NCI-H1417 (cell line): ENCODE data around the gene HIP1R.
"Not testable (repeated sequence)": the region's sequence is repeated elsewhere in the genome, so short reads cannot be mapped to it uniquely, and the experiment has no call there.

ENCODE experiments used
- DNase-seq, 3 experiments: peaks; one replicate each; lab custom pipeline; 2025; lab: John Stamatoyannopoulos, UW

Gene HIP1R, protein sequence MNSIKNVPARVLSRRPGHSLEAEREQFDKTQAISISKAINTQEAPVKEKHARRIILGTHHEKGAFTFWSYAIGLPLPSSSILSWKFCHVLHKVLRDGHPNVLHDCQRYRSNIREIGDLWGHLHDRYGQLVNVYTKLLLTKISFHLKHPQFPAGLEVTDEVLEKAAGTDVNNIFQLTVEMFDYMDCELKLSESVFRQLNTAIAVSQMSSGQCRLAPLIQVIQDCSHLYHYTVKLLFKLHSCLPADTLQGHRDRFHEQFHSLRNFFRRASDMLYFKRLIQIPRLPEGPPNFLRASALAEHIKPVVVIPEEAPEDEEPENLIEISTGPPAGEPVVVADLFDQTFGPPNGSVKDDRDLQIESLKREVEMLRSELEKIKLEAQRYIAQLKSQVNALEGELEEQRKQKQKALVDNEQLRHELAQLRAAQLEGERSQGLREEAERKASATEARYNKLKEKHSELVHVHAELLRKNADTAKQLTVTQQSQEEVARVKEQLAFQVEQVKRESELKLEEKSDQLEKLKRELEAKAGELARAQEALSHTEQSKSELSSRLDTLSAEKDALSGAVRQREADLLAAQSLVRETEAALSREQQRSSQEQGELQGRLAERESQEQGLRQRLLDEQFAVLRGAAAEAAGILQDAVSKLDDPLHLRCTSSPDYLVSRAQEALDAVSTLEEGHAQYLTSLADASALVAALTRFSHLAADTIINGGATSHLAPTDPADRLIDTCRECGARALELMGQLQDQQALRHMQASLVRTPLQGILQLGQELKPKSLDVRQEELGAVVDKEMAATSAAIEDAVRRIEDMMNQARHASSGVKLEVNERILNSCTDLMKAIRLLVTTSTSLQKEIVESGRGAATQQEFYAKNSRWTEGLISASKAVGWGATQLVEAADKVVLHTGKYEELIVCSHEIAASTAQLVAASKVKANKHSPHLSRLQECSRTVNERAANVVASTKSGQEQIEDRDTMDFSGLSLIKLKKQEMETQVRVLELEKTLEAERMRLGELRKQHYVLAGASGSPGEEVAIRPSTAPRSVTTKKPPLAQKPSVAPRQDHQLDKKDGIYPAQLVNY

DNA sequence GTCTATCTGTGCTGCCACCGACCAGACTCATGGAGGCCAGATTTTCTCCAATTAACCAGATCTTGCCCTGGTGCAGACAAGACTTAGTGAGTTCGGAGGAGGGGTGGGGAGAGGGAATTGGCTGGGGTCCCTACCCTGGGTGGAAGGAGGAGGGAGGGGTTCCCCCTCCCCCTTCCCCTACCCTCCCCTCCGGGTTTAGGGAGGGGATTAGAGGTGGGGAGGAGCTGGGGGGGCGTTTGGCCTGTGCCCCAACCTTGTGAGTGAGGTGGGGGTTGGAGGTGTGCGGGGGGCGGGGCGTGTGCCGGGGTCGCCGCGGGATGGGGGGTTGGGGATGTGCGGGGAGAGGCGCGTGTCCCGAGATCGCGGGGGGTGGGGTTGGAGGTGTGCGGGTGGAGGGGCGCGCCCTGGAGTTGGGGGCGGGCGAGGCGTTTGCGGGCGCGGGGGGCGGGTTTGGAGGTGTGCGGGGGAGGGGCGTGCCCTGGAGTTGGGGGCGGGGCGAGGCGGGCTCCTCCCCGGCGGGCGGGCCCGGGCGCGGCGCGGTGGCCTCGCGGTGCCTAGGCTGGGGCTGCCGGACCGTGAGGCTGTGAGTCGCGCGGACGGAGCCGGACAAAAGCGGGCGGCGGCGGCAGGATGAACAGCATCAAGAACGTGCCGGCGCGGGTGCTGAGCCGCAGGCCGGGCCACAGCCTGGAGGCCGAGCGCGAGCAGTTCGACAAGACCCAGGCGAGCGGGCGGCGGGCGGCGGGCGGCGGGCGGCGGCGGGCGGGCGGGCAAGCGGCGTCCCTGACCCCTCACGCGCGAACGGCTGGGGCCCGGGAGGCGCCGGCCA, at the start of gene HIP1R:
HIP1R (plus strand) TSS at position 537 of the 829 bp plus-strand sequence; CDS start at position 631, 94 bp downstream.
- DNase-seq = peak; percentile 50 to 75 (median 65)

DNA sequence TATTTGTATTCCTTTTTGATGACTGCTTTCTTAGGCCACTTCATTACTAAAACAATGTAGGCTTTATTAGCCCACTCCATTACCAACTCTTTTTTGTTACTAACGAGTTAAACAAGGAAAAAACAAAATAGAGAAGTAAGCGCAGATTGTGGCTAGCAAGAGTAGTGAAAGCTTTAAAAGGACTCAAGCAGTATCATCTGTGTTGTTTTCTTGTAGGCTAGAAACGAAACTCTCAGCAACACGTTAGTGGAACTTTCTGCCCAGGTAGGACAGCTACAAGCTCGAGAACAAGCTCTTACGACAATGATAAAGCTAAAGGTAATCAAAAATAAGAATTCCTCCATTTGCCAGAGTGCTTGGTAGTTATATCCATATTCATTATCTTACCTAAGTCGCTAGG, 49.8 kb upstream of the HIP1R start:
- DNase-seq = no peak

DNA sequence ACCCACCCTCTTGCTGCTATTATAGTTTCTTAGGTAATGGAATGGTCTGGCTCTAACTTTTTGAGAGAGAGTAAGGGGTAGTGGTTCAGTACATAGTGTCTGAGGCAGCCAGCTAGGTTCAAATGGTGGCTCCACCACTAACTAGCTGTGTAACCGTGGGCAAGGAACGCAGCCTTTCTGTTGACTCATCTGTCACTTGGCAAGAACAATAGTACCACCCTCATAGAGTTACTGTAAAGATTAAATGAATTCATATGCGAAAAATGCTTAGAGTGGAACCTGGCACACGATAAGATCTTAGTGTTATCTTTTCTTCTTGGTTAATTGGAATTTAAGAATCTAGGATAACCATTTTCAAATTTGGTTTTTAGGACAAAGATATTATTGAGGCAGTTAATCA, 46.9 kb upstream of the HIP1R start:
- DNase-seq = no peak

DNA sequence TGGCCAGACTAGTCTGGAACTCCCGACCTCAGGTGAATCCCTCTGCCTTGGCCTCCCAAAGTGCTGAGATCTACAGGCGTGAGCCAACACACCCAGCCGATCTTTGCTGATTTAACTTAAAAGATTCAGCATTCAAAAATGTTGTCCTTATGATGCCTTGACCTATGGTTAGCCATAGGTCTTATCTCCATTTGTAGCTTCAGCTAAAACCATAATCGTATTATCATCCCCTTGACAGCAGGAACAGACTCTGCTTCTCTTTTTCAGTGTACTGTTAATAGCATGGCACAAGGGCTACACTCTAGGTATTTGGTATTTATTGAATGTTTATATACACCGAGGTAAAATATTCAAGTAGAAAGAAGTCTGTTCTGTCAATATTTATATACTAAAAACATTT, 45.6 kb upstream of the HIP1R start:
- DNase-seq = no peak

DNA sequence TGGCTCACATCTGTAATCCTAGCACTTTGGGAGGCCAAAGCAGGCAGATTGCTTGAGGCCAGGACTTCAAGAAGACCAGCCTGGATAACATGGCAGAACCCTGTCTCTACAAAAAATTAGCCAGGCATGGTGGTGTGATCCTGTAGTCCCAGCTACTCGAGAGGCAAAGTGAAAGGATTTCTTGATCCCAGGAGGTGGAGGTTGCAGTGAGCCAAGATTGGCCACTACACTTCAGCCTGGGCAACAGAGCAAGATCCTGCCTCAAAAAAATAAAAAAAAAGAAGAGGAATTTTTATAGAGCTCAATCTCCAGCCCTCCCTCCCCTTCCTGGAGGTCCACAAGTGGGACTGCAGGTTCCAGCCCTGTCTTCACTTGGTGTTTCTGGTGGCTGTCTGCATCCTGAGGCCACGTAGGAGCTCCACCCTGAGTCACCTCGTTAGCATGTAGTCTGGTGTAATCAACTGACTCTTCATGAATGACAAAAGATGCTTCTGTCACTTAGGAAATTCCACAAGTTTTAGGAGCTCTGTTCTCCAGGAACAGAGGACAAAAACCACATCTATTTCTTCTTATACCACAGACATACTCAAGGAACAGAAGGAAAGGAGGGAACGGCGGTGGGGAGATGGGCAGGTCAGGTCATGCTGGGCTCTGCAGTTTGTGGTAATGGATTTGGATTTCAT, 44.7 kb upstream of the HIP1R start:
- DNase-seq = no peak

DNA sequence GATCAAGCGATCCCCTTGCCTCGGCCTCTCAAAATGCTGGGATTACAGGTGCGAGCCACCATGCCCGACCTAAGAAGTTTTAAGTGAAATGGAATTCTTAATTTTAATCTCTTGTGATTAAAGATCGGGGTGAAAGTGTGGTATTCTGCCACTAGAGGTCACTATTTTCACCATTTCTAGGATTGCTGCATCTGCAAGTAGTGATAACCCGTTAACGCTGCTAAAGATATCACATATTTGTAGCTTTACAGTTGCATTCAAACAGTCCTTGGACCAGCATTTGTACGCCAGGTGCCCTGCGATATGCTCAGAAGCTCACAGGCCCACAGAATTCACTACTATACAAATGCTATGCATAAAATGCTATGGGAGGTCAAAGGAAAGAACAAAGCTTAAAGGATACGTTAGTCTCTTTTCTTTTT, 41.6 kb upstream of the HIP1R start:
- peak; percentile 27 to 77 (median 73) for DNase-seq

DNA sequence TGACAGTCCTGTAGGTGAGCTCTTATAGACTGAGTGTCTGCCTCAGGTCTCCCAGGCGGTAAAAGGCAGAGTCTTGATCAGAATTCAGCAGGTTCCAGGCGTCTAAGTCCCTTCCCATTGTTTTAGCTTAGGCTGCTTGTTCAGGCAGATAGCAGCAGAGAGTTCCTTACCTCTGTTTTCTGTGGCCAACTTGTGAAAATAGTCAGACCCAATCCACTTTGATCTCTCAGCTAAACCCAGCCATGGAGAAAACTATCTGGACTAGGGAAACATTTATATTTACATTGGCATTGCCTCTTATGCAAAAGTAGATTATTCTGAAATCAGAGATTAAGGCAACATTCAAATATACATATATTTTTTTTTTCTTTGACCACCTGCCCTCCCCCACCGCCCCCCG, 39.5 kb upstream of the HIP1R start:
- DNase-seq = no peak

DNA sequence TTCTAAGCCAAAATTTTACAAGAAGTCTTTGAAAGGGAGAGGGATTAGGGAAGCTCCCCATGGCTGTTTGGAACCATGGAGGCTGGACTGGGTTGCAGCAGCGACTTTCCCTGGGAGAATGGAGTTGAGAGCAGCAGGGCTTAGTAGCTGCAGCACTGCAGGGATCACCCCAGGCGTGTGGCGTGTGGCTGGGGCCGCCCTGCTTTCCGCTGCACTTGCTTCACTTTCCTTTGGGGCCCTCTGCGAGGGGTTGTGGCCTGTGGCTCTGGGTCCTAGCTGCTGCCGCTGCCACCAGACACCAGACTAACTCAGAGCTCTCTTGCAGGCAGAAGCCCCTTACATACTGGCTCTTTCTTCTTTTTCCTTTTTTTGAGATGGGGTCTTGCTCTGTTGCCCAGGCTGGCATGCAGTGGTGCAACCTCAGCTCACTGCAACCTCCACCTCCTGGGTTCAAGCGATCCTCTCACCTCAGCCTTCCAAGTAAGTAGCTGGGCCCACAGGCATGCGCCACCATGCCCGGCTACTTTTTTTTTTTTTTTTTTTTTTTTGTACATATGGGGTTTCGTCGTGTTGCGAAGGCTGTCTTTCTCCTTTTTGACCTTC, 35.5 kb upstream of the HIP1R start:
- DNase-seq = no peak

DNA sequence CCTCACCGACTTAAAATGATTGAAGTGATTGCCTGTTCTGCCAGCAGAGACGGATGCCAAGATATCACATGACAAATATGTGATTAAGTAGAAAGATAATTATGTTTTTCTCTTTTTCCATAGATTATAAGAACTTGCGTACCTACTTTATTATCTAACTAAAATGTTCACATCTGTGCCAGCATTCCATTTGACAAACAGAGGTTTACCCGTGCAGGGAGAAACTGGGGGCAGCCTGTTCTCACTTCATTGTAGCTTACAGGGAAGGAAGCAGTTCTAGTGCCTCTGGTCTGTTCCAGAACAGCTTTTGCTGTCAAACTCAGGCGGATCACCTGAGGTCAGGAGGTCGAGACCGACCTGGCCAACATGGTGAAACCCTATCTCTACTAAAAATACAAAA, 31.3 kb upstream of the HIP1R start:
- DNase-seq = no peak

DNA sequence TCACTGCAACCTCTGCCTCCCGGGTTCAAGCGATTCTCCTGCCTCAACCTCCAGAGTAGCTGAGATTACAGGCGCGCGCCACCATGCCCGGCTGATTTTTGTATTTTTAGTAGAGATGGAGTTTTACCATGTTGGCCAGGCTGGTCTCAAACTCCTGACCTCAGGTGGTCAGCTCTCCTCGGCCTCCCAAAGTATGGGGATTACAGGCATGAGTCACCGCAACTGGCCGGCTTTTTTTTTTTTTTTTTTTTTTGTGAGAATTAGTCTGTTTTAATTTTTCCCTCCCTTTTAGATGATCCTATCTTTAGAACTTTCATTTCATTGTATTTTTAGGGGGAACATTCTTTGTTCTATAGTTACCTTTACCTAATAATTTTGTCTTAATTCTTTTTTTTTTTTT, 30.3 kb upstream of the HIP1R start:
- not testable (repeated sequence) for DNase-seq

DNA sequence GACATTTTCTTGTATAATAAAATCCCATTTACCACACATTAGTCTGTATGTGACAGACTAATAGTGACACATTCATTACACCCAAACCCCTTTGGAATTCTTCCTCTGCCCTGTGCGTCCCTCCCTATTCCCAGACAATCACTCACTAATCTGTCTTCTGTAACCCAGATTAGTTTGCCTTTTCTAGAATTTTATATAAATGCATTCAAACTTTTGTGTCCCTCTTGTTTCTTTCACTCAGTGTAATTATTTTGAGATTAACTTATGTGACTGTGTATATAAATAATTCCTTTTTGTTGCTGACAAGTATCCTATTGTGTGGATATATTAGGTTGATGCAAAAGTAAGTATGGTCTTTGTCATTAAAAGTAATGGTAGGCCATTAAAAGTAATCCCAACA, 27.6 kb upstream of the HIP1R start:
- no peak for DNase-seq

DNA sequence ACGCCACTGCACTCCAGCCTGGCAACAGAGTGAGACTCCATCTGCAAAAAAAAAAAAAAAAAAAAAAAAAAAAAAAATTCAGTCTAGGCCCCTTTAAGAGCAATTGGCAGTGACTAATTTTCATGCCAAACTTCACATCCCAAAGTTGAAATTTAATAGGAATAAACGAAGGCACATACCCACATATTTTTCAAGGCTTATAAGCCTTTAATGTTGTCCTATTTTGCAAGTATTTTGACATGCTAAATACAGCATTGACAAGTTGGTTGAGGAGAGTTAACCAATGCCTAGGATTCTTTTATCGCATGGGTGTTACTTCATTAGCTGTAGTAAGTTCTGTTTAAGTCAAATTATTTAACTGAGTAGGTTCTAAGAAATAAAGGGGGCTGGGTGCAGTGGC, 23.5 kb upstream of the HIP1R start:
- no peak for DNase-seq

DNA sequence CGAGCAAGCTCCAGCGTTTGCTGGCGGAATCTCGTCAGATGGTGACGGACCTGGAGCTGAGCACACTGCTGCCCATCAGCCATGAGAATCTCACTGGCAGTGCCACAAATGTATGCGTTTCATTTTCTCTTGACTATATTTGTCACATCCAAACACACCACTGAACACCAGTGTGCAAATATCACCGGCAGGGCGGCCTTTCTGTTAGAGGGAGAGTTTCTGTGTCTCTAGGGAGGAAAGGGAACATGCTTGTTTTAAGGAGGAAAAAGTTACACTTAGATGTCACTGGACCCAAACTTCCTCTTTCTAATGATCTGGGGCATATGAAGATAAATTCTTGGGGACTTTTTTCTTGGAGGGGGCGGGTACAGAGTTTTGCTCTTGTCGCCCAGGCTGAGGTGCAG, 21.9 kb upstream of the HIP1R start:
- DNase-seq = no peak

DNA sequence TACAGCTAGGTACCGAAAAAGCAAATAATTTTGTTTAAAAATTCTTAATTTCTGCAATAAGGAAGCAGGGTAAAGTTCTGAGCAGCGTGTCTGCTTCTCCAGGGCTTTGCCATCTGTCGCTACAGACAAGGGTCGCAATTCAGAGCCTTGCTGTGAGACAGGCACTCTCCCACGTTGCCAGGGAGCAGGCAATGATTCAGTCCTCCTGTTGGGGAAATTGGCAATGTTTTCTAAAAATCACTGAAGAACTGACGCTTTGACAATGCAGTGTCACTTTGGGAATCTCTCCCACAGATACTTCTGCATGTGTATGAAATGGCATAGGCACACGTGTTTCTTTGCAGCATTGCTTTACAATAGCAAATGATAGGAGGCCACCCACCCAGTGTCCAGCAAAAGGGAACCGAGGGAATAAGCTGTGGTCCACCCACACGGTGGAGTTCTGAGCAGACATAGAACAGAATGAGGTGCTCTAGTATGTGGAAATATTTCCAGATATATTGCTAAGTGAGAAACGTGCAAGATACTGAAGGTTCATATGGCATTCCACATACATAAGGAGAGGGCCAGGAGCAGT, 16.0 kb upstream of the HIP1R start:
- DNase-seq = no peak

DNA sequence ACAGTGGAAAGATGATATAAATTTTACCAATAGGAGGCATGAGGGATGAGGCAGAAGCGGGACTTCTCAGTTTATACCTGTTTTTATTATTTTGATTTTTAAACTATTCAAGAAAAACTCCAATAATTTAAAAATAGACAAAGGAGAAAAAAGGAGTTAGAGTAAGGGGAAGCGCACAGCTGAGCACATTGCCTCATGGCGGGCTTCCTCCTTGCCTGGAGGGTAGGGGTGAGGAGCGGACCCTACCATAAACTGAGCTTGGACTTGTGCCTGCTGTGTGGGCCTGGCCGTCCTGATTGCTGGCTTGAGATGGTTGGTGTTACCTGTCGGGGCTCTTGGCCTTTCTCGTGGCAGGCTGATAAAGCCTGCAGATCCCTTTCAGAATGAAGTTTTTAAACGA, 15.1 kb upstream of the HIP1R start:
- DNase-seq = no peak

DNA sequence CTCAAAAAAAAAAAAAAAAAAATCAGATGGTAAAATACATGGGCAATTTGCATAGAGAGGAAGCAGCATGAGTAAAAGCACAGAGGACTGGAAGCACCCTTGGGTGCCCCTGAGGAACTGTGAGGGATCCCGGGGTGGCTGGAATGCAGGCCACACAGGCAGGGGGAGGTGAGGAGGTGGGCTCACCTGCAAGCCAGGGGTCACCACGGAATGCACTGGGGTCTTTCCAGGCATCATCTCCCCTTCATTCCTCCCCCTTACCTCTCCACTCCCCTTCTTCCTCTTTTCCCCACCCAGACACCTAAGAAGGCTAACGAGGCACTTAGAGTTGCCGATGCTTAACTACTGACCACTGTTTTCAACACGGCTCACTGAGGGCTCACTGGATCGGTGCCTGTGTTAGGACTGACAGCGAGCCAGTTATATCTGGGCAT, 14.4 kb upstream of the HIP1R start:
- DNase-seq = no peak

DNA sequence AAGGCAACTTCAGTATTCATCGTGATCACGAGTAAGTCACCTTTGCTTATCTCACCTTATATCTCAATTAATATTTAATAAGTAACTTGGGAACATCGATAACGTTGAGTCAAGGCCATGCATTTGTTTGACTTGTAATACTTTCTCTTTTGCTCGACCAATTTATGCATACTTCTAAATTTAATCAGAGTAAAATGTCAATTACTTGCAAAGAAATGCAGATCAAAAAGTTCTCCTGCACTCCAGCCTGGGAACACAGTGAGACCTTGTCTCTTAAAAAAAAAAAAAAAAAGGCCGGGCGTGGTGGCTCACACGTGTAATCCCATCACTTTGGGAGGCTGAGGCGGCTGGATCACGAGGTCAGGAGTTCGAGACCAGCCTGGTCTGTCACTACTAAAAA, 11.8 kb upstream of the HIP1R start:
- no peak for DNase-seq

DNA sequence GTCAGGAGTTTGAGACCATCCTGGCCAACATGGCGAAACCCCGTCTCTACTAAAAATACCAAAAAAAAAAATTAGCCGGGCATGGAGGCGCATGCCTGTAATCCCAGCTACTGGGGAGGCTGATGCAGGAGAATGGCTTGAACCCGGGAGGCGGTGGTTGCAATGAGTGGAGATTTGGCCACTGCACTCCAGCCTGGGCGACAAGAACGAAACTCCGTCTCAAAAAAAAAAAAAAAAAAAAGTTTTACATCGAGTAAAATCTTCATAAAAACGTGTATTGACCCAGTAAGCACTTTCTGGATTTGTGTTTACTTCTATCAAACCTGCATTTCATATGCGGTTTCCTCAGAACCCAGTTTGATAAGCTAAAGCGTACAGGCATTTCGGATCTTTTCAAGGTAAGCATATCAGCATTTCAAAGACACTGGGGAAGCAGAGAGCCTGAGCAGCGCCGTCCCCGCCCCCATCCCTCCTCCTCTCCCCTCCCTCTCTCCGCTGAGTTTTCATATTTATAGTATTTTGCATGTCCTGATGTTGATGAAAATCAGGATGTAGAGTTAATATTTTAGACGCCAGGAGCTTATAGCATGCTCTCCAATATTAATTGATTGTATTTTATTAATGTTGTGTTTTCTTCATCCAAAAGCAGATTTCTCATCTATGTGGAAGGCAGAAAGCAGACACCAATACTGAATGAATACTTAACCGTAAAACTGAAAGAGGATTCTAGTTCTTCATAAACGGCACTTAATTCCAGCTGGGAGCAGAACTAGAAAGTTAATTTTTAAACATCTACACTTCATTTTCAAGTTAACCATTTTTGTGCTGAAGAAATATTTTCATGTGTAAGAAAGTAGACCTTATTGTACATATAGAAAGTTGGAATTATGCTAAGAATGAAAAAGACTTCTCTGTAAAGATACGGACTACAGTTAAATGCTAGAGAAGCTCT, 9.2 kb upstream of the HIP1R start:
- DNase-seq = peak in 2 of 3 experiments; percentile 2 to 37

DNA sequence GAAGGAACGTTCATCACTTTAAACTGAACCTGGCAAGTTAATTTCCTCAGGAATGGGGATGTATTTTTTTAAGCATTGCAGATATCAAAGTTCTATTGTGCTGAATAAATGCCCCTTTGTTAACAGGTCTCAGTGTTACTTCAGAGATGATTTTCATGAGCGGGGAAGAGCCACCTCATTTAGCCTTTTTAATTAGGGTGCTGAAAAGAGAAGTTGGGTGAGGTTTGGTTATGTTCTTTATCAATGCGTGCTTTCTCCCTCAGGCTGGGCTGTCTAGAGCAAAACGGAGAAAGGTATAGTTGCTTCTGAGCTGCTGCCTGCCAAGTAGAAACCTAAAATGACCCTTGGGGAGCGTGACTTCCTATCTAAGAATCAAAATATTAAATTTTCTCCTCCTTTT, 8.0 kb upstream of the HIP1R start:
- no peak for DNase-seq
